ENCODE results near the gene SLC52A1.
"Not testable (repeated sequence)": the region's sequence is repeated elsewhere in the genome, so short reads cannot be mapped to it uniquely, and the experiment has no call there.

The SLC52A1 gene

DNA sequence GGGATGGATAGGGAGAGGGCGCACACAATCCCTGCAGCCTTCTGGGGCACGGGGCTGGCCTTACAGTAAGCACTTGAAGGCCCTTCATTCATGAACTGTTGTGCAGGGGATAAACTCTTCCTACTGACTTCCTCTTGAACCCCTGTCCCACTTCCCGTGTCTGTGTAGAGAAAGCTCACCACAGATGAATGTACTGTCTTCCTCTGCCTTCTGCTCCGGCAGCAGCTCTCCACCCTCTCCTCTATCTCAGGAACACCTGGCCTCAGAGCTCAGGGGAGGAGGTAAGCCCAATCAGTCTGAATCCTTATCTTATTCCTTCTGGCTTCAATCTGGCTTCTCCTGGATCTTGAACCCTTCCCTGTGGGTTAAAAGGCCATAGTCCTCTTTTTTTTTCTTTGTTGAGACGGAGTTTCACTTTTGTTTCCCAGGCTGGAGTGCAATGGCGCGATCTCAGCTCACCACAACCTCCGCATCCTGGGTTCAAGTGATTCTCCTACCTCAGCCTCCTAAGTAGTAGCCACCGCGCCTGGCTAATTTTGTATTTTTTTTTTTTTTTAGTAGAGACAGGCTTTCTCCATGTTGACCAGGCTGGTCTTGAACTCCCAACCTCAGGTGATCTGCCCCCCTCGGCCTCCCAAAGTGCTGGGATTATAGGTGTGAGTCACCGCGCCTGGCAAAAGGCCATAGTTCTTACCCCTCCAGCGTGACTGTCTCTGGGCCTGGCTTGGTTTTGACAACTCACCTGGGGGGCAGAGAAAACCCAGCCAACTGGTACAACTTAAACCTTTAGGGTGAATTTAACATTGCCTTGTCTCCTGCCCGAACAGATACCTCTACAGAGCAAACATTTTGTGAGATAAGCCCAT, 7.2 kb upstream of the SLC52A1 start:
- H3K4me3 Mint-ChIP-seq, result no peak overlapping the region
- H3K36me3 Mint-ChIP-seq, result no peaks in the 10 kb centered on the region
- H3K27ac Mint-ChIP-seq, result peak overlapping the region; percentile 40
- no peak for ATAC-seq
- no peaks in the 10 kb centered on the region for H3K27me3 Mint-ChIP-seq
- no peaks in the 10 kb centered on the region for H3K9me3 Mint-ChIP-seq
- H3K4me1 Mint-ChIP-seq, result peaks cover 11% of the 10 kb centered on the region

DNA sequence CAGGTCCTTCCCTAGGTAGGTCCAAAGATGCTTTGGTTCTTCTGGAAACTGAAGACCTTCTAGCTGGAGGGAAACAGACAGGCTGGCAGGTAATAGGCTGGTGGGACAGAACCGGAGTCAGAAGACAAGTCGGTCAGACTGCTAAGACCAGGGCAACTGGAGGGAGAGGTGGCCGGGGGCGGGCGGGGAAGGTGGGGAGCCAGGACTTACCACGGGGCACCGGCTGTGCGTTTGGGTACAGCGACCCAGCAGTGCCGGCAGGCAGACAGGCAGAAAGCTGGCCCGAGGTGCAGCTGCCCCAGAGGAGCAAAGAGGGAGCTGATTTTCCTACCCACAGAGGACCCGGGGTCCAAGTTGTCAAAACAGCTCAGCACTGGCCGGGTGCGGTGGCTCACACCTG, 575 bp downstream of the SLC52A1 start:
- peak overlapping the region; percentile 58 for H3K27ac Mint-ChIP-seq
- ATAC-seq, result no peak

DNA sequence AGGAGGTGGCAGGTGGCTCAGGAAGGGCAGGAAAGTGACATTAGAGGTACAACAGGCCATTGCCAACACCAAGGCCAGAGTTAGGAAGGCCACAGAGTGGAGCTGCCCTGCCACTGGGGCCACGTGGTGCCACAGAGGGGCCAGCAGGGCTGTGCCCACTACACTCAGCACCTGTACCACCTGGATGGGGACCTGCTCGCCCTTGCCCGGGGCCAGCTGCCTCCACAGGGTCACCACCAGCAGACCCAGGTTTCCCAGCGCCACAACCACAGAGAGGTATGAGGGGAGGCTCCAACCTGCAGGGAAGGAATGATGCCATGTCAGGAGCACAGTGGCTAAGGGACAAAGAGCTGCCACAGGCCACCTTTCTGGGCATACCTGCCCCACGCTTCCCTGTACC, 1.2 kb downstream of the SLC52A1 start:
- no peak for ATAC-seq
- H3K4me3 Mint-ChIP-seq, result no peak overlapping the region
- H3K27me3 Mint-ChIP-seq, result peaks cover 16% of the 10 kb centered on the region
- H3K9me3 Mint-ChIP-seq, result no peaks in the 10 kb centered on the region
- no peaks in the 10 kb centered on the region for H3K36me3 Mint-ChIP-seq
- peak overlapping the region; percentile 58 for H3K27ac Mint-ChIP-seq
- peaks cover 28% of the 10 kb centered on the region for H3K4me1 Mint-ChIP-seq

More for the DNA sequence above, 575 bp downstream of the SLC52A1 start:
- Mint-ChIP-seq H3K4me3 (no peak overlapping the region), H3K27me3 (peaks cover 16% of the 10 kb centered on the region), H3K9me3 (no peaks in the 10 kb centered on the region), H3K36me3 (no peaks in the 10 kb centered on the region), H3K4me1 (peaks cover 28% of the 10 kb centered on the region)

DNA sequence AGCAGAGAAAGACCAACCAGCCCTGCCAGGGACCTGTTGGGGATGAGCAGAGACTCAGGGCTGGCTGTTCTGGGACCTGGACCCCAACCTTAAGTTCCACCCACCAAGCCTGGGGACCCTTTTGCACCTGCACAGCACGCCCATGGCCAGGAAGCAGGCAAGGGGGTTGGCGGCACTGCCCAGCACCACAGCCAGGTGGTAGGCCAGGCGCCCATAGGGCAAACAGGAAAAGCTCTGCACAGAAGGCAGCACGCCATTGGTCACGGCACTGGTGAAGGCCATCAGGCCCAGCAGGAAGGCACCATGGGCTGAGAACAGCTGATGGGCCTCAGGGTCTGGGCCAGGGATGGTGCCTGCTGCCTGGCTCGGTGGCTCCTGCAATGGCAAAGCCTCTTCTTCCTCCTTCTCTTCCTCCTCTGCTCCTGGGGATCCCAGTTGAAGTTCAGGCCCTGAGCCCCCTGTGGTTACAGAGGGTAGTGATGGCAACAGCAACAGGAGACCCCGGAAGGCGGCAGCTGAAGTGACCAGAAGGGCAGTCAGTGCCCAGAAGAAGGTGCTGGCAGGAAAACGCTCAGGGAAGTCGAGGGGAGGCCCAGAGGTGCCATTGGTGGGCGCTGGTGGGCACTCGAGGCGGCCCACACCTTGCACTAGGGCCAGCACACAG, 1.7 kb downstream of the SLC52A1 start:
- Mint-ChIP-seq H3K27me3 (peaks cover 16% of the 10 kb centered on the region), H3K27ac (peak overlapping the region; percentile 58), H3K4me1 (peaks cover 28% of the 10 kb centered on the region), H3K4me3 (no peak overlapping the region), H3K9me3 (no peaks in the 10 kb centered on the region), H3K36me3 (no peaks in the 10 kb centered on the region)
- ATAC-seq, result no peak

DNA sequence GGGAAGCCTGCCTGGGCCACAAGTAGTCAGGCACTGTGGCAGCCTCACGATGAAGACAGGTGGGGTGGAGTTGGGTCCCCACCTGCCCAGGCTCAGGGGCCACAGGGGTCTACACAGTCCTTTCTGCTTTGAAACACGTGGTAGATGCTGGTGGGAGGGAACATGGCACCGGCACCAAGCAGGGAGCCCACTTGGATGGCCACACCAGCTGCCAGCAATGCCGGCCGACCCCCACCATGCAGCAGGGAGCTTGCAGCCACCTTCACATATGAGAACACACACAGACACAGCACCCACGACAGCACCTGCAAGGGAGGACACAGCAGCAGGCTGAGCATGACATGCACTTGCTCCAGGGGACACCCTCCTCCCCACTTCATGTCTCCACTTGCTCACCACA, 2.4 kb downstream of the SLC52A1 start:
- no peak overlapping the region for H3K4me3 Mint-ChIP-seq
- H3K36me3 Mint-ChIP-seq, result no peaks in the 10 kb centered on the region
- H3K9me3 Mint-ChIP-seq, result no peaks in the 10 kb centered on the region
- H3K27me3 Mint-ChIP-seq, result peaks cover 16% of the 10 kb centered on the region
- peaks cover 28% of the 10 kb centered on the region for H3K4me1 Mint-ChIP-seq
- ATAC-seq, result no peak
- peak overlapping the region; percentile 78 for H3K27ac Mint-ChIP-seq

DNA sequence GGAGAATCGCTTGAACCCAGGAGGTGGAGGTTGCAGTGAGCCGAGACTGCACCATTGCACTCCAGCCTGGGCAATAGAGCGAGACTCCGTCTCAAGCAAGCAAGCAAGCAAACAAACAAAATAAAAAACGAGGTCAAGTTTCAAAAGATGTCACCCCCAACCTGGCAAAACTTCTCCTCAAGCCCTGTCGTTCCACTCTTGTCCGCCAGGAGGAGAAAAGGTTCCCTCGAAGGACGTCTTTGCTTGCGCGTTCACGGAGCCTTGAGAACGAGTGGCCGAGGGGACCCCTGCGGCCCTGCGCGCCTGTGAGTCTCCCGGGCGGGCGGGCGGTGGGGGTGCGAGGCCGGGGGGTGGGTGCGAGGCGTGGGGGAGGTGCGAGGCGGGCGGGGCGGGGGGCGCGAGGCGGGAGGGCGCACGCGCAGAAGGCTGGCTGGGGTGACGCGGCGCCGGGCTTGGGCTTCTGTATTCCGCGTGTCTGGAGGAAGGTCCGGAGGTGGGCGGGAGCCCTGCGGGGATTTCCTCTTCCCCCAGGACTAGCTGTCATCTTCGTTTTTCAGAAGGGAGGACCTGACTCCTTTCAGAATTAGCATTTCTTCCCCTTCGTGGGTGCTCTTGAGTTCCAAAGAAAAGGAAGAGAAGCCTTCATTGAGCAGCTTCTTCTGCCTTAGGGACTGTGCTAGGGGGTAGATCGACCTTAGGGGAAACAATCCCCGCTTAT, 3.7 kb downstream of the SLC52A1 start:
- peak overlapping the region; percentile 80 for H3K4me3 Mint-ChIP-seq
- peak overlapping the region; percentile 78 for H3K27ac Mint-ChIP-seq
- peaks cover 28% of the 10 kb centered on the region for H3K4me1 Mint-ChIP-seq

DNA sequence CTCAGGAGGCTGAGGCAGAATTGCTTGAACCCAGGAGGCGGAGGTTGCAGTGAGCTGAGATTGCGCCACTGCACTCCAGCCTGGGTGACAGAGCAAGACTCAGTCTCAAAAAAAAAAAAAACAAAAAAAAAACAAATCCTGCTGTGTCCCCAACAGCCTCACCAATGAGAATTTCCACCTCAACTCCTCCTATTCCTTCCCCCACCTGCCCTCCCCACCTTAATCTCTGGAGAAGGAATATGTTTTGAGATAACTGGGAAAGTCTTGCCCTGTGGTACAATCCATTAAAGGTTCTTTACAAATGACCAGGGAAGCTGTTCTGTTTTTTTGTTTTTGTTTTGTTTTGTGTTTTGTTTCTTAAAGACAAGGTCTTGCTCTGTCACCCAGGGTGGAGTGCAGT, 5.1 kb downstream of the SLC52A1 start:
- H3K4me3 Mint-ChIP-seq, H3K9me3 Mint-ChIP-seq, H3K36me3 Mint-ChIP-seq, ATAC-seq: not testable (repeated sequence)
- Mint-ChIP-seq H3K27me3 (peaks cover 16% of the 10 kb centered on the region), H3K27ac (peak overlapping the region; percentile 78), H3K4me1 (peaks cover 28% of the 10 kb centered on the region)

More for the DNA sequence above, 3.7 kb downstream of the SLC52A1 start:
- Mint-ChIP-seq H3K36me3 (no peaks in the 10 kb centered on the region), H3K9me3 (no peaks in the 10 kb centered on the region), H3K27me3 (peaks cover 16% of the 10 kb centered on the region)
- ATAC-seq, result peak; percentile 94

DNA sequence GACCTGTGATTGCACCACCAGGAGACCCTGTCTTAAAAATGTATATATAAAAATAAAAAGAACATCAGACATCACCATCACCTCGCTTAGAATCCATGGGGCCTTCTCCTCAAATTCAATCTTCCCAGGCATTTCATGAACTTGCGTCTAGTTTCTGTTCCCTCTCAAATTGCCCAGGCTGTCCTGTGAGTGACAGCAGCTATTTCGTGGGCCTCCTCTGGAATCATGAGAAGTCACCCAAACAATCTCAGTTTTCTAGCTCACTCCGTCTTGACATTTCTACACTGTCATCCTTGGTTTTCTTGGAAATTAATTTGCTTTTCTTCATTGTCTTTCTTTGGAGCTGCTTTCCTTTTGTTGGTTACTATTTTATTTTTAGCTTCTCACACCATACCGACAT, 7.3 kb downstream of the SLC52A1 start:
- no peak for ATAC-seq
- Mint-ChIP-seq H3K9me3 (no peaks in the 10 kb centered on the region), H3K27ac (no peak overlapping the region)

DNA sequence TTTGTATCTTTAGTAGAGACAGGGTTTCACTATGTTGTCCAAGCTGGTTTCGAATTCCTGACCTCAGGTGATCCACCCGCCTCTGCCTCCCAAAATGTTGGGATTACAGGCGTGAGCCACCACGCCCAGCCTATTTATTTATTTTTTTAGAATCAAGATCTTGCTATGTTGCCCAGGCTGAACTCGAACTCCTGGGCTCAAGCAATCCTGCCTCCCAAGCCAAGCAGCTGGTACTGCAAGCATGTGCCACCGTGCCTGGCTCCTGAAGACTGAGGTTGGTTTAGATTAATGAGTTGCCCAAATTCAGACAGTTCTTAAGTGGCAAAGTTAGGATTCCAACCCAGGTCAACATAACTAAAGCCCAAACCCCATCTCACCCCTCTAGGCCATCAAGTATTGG, 7.9 kb downstream of the SLC52A1 start:
- Mint-ChIP-seq H3K9me3 (no peaks in the 10 kb centered on the region), H3K27me3 (no peaks in the 10 kb centered on the region), H3K27ac (no peak overlapping the region), H3K4me1 (peaks cover 19% of the 10 kb centered on the region), H3K4me3 (no peak overlapping the region), H3K36me3 (peaks cover 27% of the 10 kb centered on the region)
- ATAC-seq, result no peak

More for the DNA sequence above, 7.3 kb downstream of the SLC52A1 start:
- no peak overlapping the region for H3K4me3 Mint-ChIP-seq
- peaks cover 21% of the 10 kb centered on the region for H3K36me3 Mint-ChIP-seq
- no peaks in the 10 kb centered on the region for H3K27me3 Mint-ChIP-seq
- H3K4me1 Mint-ChIP-seq, result peaks cover 23% of the 10 kb centered on the region

DNA sequence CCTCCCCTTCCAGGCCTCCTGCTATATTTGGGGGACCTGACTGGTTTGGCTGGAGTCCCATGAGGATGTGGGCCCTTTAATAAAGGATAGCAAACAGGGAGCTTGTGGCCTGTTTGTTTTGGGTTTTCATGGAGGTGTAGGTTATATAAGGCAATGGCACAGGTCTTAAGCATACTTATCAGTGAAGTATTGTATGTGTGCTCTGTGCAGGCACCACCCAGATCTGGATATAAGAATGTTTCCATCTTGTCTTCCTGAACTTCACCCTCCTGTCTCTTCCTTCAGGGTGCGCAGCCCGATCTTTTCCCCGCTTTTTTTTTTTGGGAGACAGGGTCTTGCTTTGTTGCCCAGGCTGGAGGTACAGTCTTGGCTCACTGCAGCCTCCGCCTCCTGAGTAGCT, 10.6 kb downstream of the SLC52A1 start:
- H3K27me3 Mint-ChIP-seq, result no peaks in the 10 kb centered on the region
- no peak overlapping the region for H3K4me3 Mint-ChIP-seq
- peaks cover 5% of the 10 kb centered on the region for H3K4me1 Mint-ChIP-seq
- ATAC-seq, result no peak
- peaks cover 53% of the 10 kb centered on the region for H3K36me3 Mint-ChIP-seq
- no peak overlapping the region for H3K27ac Mint-ChIP-seq
- no peaks in the 10 kb centered on the region for H3K9me3 Mint-ChIP-seq

DNA sequence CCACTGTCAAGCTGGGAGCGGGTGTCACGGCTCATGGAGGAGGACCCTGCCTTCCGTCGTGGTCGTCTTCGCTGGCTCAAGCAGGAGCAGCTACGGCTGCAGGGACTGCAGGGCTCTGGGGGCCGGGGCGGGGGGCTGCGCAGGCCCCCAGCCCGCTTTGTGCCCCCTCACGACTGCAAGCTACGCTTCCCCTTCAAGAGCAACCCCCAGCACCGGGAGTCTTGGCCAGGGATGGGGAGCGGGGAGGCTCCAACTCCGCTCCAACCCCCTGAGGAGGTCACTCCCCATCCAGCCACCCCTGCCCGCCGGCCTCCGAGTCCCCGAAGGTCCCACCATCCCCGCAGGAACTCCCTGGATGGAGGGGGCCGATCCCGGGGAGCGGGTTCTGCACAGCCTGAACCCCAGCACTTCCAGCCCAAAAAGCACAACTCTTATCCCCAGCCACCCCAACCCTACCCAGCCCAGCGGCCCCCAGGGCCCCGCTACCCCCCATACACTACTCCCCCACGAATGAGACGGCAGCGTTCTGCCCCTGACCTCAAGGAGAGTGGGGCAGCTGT, 11.6 kb downstream of the SLC52A1 start:
- H3K9me3 Mint-ChIP-seq, result no peaks in the 10 kb centered on the region
- H3K27ac Mint-ChIP-seq, result no peak overlapping the region
- no peak overlapping the region for H3K4me3 Mint-ChIP-seq
- H3K36me3 Mint-ChIP-seq, result peaks cover 62% of the 10 kb centered on the region
- H3K27me3 Mint-ChIP-seq, result no peaks in the 10 kb centered on the region
- peaks cover 10% of the 10 kb centered on the region for H3K4me1 Mint-ChIP-seq
- ATAC-seq, result no peak

DNA sequence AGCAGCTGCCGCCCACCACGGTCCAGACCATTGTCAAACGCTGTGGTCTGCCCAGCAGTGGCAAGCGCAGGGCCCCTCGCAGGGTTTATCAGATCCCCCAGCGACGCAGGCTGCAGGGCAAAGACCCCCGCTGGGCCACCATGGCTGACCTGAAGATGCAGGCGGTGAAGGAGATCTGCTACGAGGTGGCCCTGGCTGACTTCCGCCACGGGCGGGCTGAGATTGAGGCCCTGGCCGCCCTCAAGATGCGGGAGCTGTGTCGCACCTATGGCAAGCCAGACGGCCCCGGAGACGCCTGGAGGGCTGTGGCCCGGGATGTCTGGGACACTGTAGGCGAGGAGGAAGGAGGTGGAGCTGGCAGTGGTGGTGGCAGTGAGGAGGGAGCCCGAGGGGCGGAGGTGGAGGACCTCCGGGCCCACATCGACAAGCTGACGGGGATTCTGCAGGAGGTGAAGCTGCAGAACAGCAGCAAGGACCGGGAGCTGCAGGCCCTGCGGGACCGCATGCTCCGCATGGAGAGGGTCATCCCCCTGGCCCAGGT, 13.0 kb downstream of the SLC52A1 start:
- Mint-ChIP-seq H3K27ac (no peak overlapping the region), H3K27me3 (no peaks in the 10 kb centered on the region), H3K4me3 (no peak overlapping the region), H3K36me3 (peaks cover 63% of the 10 kb centered on the region), H3K4me1 (peaks cover 10% of the 10 kb centered on the region), H3K9me3 (no peaks in the 10 kb centered on the region)
- no peak for ATAC-seq

DNA sequence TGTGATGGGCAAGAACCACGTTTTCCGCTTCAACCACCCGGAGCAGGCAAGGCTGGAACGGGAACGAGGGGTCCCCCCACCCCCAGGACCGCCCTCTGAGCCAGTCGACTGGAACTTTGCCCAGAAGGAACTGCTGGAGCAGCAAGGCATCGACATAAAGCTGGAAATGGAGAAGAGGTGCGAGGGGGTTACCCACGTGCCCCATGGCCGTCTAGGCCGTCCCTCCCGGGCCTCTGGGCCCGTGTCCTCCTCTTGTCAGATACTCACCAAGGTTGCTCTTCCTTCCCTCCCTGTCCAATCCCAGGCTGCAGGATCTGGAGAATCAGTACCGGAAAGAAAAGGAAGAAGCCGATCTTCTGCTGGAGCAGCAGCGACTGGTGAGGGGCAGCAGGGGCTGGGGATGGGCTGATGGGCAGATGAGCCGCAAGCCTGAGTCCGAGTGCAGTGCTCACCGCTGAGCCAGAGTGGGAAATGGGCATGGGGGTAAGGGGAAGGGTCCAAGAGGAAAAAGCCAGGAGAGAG, 14.7 kb downstream of the SLC52A1 start:
- H3K27me3 Mint-ChIP-seq, result no peaks in the 10 kb centered on the region
- peaks cover 15% of the 10 kb centered on the region for H3K4me1 Mint-ChIP-seq
- no peak for ATAC-seq
- peaks cover 67% of the 10 kb centered on the region for H3K36me3 Mint-ChIP-seq
- H3K27ac Mint-ChIP-seq, result peak overlapping the region; percentile 2
- H3K9me3 Mint-ChIP-seq, result no peaks in the 10 kb centered on the region
- no peak overlapping the region for H3K4me3 Mint-ChIP-seq

DNA sequence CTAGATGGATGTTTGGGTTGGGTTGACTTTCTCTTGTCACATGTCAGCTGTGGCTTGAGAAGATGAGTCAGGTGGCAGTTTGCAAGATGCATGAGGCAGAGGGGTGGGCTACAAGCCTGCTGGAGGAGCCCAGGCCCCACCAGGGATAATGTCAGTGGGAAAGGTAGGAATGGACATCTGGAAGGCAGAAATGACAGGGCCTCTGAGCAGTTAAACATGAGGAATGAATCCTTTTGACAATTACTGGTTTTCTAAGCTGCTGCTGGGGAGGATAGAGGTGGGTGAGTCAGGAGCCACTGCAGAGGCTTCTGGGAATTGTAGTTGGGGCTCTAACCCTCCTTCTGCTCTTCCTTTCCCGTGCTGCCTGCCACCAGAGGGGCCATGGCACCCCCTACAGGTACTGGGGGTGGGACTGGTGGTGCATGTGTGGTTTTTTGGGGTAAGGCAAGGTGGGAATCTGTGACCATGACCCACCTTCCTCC, 15.7 kb downstream of the SLC52A1 start:
- Mint-ChIP-seq H3K9me3 (no peaks in the 10 kb centered on the region), H3K27me3 (no peaks in the 10 kb centered on the region), H3K4me3 (no peak overlapping the region), H3K27ac (peak overlapping the region; percentile 2), H3K36me3 (peaks cover 69% of the 10 kb centered on the region), H3K4me1 (peaks cover 15% of the 10 kb centered on the region)
- no peak for ATAC-seq

Data from stimulated activated memory B cell treated with anti-CD40 and anti-IgM and Interleukin-4, amounts not matched to agents 10 μg/mL and 1 μg/mL and 100 μg/mL, for 72 hours (primary cell).